HEK293T (cell line): ENCODE measurements around the gene HECTD1.

Experiments
- FOXA1 ChIP-seq: fragments of 450-650 bp; IDR thresholded peaks from 2 replicates; pipeline ENCODE4 v1.6.1; 2016; ENCODE audit warnings: mild to moderate bottlenecking
- FOXM1 ChIP-seq: fragments of 450-650 bp; IDR thresholded peaks from 2 replicates; pipeline ENCODE4 v1.6.1; 2017; ENCODE audit warnings: mild to moderate bottlenecking, borderline replicate concordance
- LEF1 ChIP-seq: fragments of 450-650 bp; IDR thresholded peaks from 2 replicates; pipeline ENCODE4 v1.6.1; 2017; ENCODE audit warnings: mild to moderate bottlenecking, borderline replicate concordance
- SP1 ChIP-seq: fragments of 450-650 bp; IDR thresholded peaks from 2 replicates; pipeline ENCODE4 v1.6.1; 2017
- SUZ12 ChIP-seq: fragments of 450-650 bp; IDR thresholded peaks from 2 replicates; pipeline ENCODE4 v1.6.1; 2016; ENCODE audit warnings: mild to moderate bottlenecking
- TARDBP ChIP-seq: fragments of 450-650 bp; IDR thresholded peaks from 2 replicates; pipeline ENCODE4 v1.6.1; 2016
- TF ChIP-seq, protein P1 (sequence below): fragments of 450-650 bp; IDR thresholded peaks from 2 replicates; pipeline ENCODE4 v1.6.1; 2016

DNA sequence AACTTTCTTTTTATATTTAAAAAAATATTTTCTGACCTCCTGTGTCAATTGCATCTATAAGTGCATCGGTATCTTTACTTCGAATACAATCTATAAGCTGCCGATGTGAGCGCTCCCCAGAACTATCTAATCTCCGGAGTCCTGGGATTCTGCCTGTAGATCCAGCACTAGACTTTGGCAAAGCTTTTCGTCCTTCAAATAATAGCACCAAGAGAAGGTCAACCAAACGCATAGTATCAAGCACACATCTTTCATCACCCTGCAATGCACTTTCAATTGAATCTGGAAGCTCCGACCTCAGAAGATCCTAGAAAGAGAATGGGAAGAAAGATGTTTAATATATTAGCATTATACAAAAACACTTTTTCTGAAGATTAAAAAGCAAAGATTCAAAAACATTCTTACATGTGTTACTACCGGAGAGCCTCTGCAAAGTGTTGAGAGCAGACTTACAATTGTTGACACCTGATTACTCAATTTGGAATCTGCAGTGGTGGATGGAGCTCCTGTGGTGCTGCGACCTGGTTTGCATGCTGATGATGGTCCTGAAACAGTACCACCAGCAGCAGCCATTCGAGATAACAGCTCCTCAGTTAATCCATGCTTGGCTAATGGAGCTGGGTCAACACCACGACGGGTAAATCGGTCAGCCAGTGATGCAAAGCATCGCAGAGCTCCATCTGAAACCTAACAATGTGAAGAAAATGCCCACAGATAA, 34.3 kb downstream of the HECTD1 start:
- TF ChIP-seq FOXA1 (no peak), TARDBP (no peak), SP1 (no peak), FOXM1 (no peak), SUZ12 (no peak), LEF1 (no peak)
- TF ChIP-seq, protein P1, sequence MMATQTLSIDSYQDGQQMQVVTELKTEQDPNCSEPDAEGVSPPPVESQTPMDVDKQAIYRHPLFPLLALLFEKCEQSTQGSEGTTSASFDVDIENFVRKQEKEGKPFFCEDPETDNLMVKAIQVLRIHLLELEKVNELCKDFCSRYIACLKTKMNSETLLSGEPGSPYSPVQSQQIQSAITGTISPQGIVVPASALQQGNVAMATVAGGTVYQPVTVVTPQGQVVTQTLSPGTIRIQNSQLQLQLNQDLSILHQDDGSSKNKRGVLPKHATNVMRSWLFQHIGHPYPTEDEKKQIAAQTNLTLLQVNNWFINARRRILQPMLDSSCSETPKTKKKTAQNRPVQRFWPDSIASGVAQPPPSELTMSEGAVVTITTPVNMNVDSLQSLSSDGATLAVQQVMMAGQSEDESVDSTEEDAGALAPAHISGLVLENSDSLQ, result no peak
